Thyroid gland (tissue), 4 donors: ENCODE data around the gene KIRREL3. TPM values are rescaled to one million over a fixed set of nuclear protein-coding genes. Genes with fewer than 3 reads are reported as not detected.
A peak's percentile ranks its signal among the peaks of the same experiment; 100 is the strongest.

Experiments
- DNase-seq, 2 donors: peaks; one replicate each; pipeline ENCODE4 v3.0.0-alpha.2; 2019
- H3K27ac ChIP-seq, 3 donors: fragments of 200-600 bp; sonication (generic); 1 replicate in 2 of 3; 2 replicates in 1 of 3; pipeline ENCODE4 v1.5.1; 2016 to 2019; ENCODE audit warnings: mild to moderate bottlenecking in 1 of 3, moderate library complexity in 1 of 3
- H3K27me3 ChIP-seq: fragments of 200-600 bp; sonication (generic); one replicate; pipeline ENCODE4 v1.5.1; 2019
- H3K36me3 ChIP-seq, 2 donors: fragments of 200-600 bp; sonication (generic); one replicate each; pipeline ENCODE4 v1.5.1; 2016 to 2019
- H3K4me1 ChIP-seq, 2 donors: fragments of 200-600 bp; sonication (generic); one replicate each; pipeline ENCODE4 v1.5.1; 2017 to 2019
- H3K4me3 ChIP-seq, 3 donors: fragments of 200-600 bp; sonication (generic); replicated peaks in 1 of 3; 1 replicate in 2 of 3; 2 replicates in 1 of 3; pipeline ENCODE4 v1.5.1; 2016; ENCODE audit warnings: mild to moderate bottlenecking in 1 of 3
- H3K9me3 ChIP-seq: fragments of 200-600 bp; sonication (generic); one replicate; pipeline ENCODE4 v1.5.1; 2017
- CTCF ChIP-seq, 6 experiments: fragments of 200-600 bp in 3 of 6; fragments of 450-650 bp in 3 of 6; sonication (generic) in 3 of 6; IDR thresholded peaks; one replicate each; pipeline ENCODE4 v1.5.1; 2016 to 2019; ENCODE audit warnings: antibody characterized with exemption in 6 of 6, mild to moderate bottlenecking in 2 of 6, inconsistent platforms in 1 of 6, moderate library complexity in 1 of 6
- POLR2A ChIP-seq, 2 donors: fragments of 450-650 bp; IDR thresholded peaks; one replicate each; pipeline ENCODE4 v1.6.1; 2017; ENCODE audit warnings: antibody characterized with exemption in 2 of 2, mild to moderate bottlenecking in 2 of 2, moderate library complexity in 1 of 2
- WGBS, 2 donors: methylation state at CpG; one replicate each; pipeline ENCODE4 v1.1.5; 2017; 5-methylcytosine and 5-hydroxymethylcytosine counted together
- intact Hi-C: fragments of 100-400 bp; cut with DNase I; formaldehyde crosslinking; loops from one replicate; pipeline ENCODE4 v1.15.1; 2023
- total RNA-seq, 4 donors: library from RNA; depleted of rRNA; stranded (reverse); fragments of >200 nt; gene quantifications; one replicate each; pipeline ENCODE4 v1.2.3, GENCODE V29; 2016

KIRREL3 gene
- total RNA-seq, 4 donors from 2014 or later: 0.78 TPM; not detected in 3

GRCh38 chr11:126452241-126453101 lies 548.1 kb downstream of the KIRREL3 start:
- intact Hi-C loops: no loop called here
- Histone ChIP-seq H3K9me3 (no peaks in the 10 kb centered on the region), H3K27ac (no peak overlapping the region), H3K36me3 (no peaks in the 10 kb centered on the region), H3K27me3 (no peaks in the 10 kb centered on the region), H3K4me1 (no peaks in the 10 kb centered on the region), H3K4me3 (no peak overlapping the region)
- WGBS, 2 donors: 30 to 40% methylated on average over 8 to 18 of the region's 24 CpGs
- DNase-seq: peak in 1 of 2 donors; percentile 5
- TF ChIP-seq POLR2A (IDR thresholded peaks at IDR 0.05): no peak
- no peak for TF ChIP-seq CTCF (IDR thresholded peaks at IDR 0.05)

GRCh38 chr11:126451211-126451802 lies 549.3 kb downstream of the KIRREL3 start:
- no peak for DNase-seq
- WGBS, 2 donors: 77 to 89% methylated on average over 15 of the region's 15 CpGs
- TF ChIP-seq CTCF (IDR thresholded peaks at IDR 0.05): no peak
- TF ChIP-seq POLR2A (IDR thresholded peaks at IDR 0.05): no peak
- no peaks in the 10 kb centered on the region for H3K36me3 ChIP-seq
- H3K4me3 ChIP-seq: no peak overlapping the region
- no peaks in the 10 kb centered on the region for H3K27me3 ChIP-seq
- H3K4me1 ChIP-seq: no peaks in the 10 kb centered on the region
- no peaks in the 10 kb centered on the region for H3K9me3 ChIP-seq
- no peak overlapping the region for H3K27ac ChIP-seq
- intact Hi-C loops: no loop called here

GRCh38 chr11:126450806-126451205 lies 549.8 kb downstream of the KIRREL3 start:
- TF ChIP-seq POLR2A (IDR thresholded peaks at IDR 0.05) (no peak), CTCF (IDR thresholded peaks at IDR 0.05) (no peak)
- intact Hi-C loops: no loop called here
- DNase-seq: no peak
- H3K4me1 ChIP-seq: no peaks in the 10 kb centered on the region
- 93 to 94% methylated on average over 11 of the region's 11 CpGs for WGBS, 2 donors
- H3K9me3 ChIP-seq: no peaks in the 10 kb centered on the region
- H3K27ac ChIP-seq: no peak overlapping the region
- no peaks in the 10 kb centered on the region for H3K36me3 ChIP-seq
- H3K4me3 ChIP-seq: no peak overlapping the region
- H3K27me3 ChIP-seq: no peaks in the 10 kb centered on the region

GRCh38 chr11:126450198-126450597 lies 550.4 kb downstream of the KIRREL3 start:
- intact Hi-C loops: no loop called here
- WGBS, 2 donors: 85 to 96% methylated on average over 7 of the region's 7 CpGs

More at GRCh38 chr11:126450198-126450597, 550.4 kb downstream of the KIRREL3 start:
- Histone ChIP-seq H3K9me3 (no peaks in the 10 kb centered on the region), H3K4me3 (no peak overlapping the region), H3K36me3 (no peaks in the 10 kb centered on the region), H3K27me3 (no peaks in the 10 kb centered on the region), H3K4me1 (no peaks in the 10 kb centered on the region), H3K27ac (no peak overlapping the region)
- DNase-seq: no peak
- no peak for TF ChIP-seq CTCF (IDR thresholded peaks at IDR 0.05)
- TF ChIP-seq POLR2A (IDR thresholded peaks at IDR 0.05): no peak
